ENCODE measurements around the gene RETN. TPM values are rescaled to one million over a fixed set of nuclear protein-coding genes. Genes with fewer than 3 reads are reported as not detected.

Gene RETN
- polyA plus RNA-seq, 3 donors, result 42.1 to 119 (median 60.0) TPM

GRCh38 chr19:7716762-7717161 is 47.9 kb downstream of the RETN start:
- H3K4me1 Mint-ChIP-seq, result peaks cover 37% of the 10 kb centered on the region
- intact Hi-C loops (cut with micrococcal nuclease), result no loop called here
- WGBS (ENCODE audit: insufficient coverage), result no CpG with 5 or more reads among the region's 1 CpG

GRCh38 chr19:7718668-7719067 is 49.8 kb downstream of the RETN start:
- H3K4me3 Mint-ChIP-seq, result no peak overlapping the region
- H3K4me3 ChIP-seq (replicated peaks in 1 of 3; ENCODE audit: low read depth in 2 of 3, low read length in 3 of 3), result no peak overlapping the region
- H3K27me3 Mint-ChIP-seq (ENCODE audit: low read depth in 3 of 3), result peaks cover 0 to 5% (median 3%) of the 10 kb centered on the region in 3 donors
- peaks cover 3 to 14% (median 9%) of the 10 kb centered on the region in 7 donors for H3K9me3 Mint-ChIP-seq
- no peaks in the 10 kb centered on the region for H3K36me3 ChIP-seq (replicated peaks in 1 of 2; ENCODE audit: control insufficient read depth in 1 of 2, insufficient read depth in 2 of 2, low read length in 2 of 2)
- H3K4me2 ChIP-seq (replicated peaks; ENCODE audit: extremely low read depth, low read length, poor library complexity, severe bottlenecking), result no peak overlapping the region
- peaks cover 38% of the 10 kb centered on the region for H3K4me1 Mint-ChIP-seq
- peak overlapping the region; percentile 50 for H2AFZ ChIP-seq (ENCODE audit: insufficient read depth, low read depth, low read length, poor library complexity, severe bottlenecking)
- peaks cover 26 to 31% of the 10 kb centered on the region in 2 donors for H3K4me1 ChIP-seq (ENCODE audit: control insufficient read depth in 1 of 2, insufficient read depth in 2 of 2, low read length in 2 of 2)
- 34% methylated on average over 5 of the region's 8 CpGs for WGBS (ENCODE audit: insufficient coverage)
- no peak overlapping the region for H3K27ac ChIP-seq (ENCODE audit: low read depth in 1 of 2, low read length in 2 of 2)
- no peaks in the 10 kb centered on the region for H3K79me2 ChIP-seq (ENCODE audit: insufficient read depth, low read length)
- no peaks in the 10 kb centered on the region for H4K20me1 ChIP-seq (ENCODE audit: insufficient read depth, low read length)
- DNase-seq, result no peak
- no peak for TF ChIP-seq CTCF (IDR thresholded peaks at IDR 0.05)
- peaks cover 6 to 7% of the 10 kb centered on the region in 2 donors for H3K9me3 ChIP-seq (replicated peaks in 1 of 2; ENCODE audit: control insufficient read depth in 1 of 2, insufficient read depth in 1 of 2, low read length in 2 of 2)
- no peak overlapping the region for H3K27ac Mint-ChIP-seq
- H3K9ac ChIP-seq (ENCODE audit: insufficient read depth, low read length, poor library complexity, severe bottlenecking), result no peak overlapping the region
- intact Hi-C loops (cut with micrococcal nuclease), result no loop called here
- H3K36me3 Mint-ChIP-seq, result peaks cover 0 to 7% of the 10 kb centered on the region in 2 donors
- H3K27me3 ChIP-seq (ENCODE audit: control insufficient read depth in 2 of 2, insufficient read depth in 2 of 2, low read length in 2 of 2), result no peaks in the 10 kb centered on the region

More at GRCh38 chr19:7716762-7717161, 47.9 kb downstream of the RETN start:
- Histone ChIP-seq H3K4me3 (replicated peaks in 1 of 3; ENCODE audit: low read depth in 2 of 3, low read length in 3 of 3) (no peak overlapping the region), H3K9ac (ENCODE audit: insufficient read depth, low read length, poor library complexity, severe bottlenecking) (no peak overlapping the region), H3K27ac (ENCODE audit: low read depth in 1 of 2, low read length in 2 of 2) (no peak overlapping the region), H3K27me3 (ENCODE audit: control insufficient read depth in 2 of 2, insufficient read depth in 2 of 2, low read length in 2 of 2) (no peaks in the 10 kb centered on the region), H3K79me2 (ENCODE audit: insufficient read depth, low read length) (no peaks in the 10 kb centered on the region), H3K4me2 (replicated peaks; ENCODE audit: extremely low read depth, low read length, poor library complexity, severe bottlenecking) (no peak overlapping the region), H3K4me1 (ENCODE audit: control insufficient read depth in 1 of 2, insufficient read depth in 2 of 2, low read length in 2 of 2) (peaks cover 39 to 44% of the 10 kb centered on the region in 2 donors), H4K20me1 (ENCODE audit: insufficient read depth, low read length) (no peaks in the 10 kb centered on the region), H3K9me3 (replicated peaks in 1 of 2; ENCODE audit: control insufficient read depth in 1 of 2, insufficient read depth in 1 of 2, low read length in 2 of 2) (peaks cover 6 to 7% of the 10 kb centered on the region in 2 donors), H2AFZ (ENCODE audit: insufficient read depth, low read depth, low read length, poor library complexity, severe bottlenecking) (no peak overlapping the region), H3K36me3 (replicated peaks in 1 of 2; ENCODE audit: control insufficient read depth in 1 of 2, insufficient read depth in 2 of 2, low read length in 2 of 2) (no peaks in the 10 kb centered on the region)
- TF ChIP-seq CTCF (IDR thresholded peaks at IDR 0.05), result no peak
- peaks cover 3 to 14% (median 9%) of the 10 kb centered on the region in 7 donors for H3K9me3 Mint-ChIP-seq
- peaks cover 0 to 7% of the 10 kb centered on the region in 2 donors for H3K36me3 Mint-ChIP-seq
- H3K27me3 Mint-ChIP-seq (ENCODE audit: low read depth in 3 of 3), result peaks cover 0 to 5% (median 0%) of the 10 kb centered on the region in 3 donors
- DNase-seq, result no peak
- no peak overlapping the region for H3K4me3 Mint-ChIP-seq
- H3K27ac Mint-ChIP-seq, result peak overlapping the region in 1 of 7 donors; percentile 8

Other genes starting within 250 kb of the RETN start
- 1 to 10 TPM in 2 of 3 donors, under 1 TPM in 1; 0.77 to 3.0 (median 1.4) TPM for gene PEX11G, start 180.0 kb upstream of the RETN start, polyA plus RNA-seq
- 1 to 10 TPM in 2 of 3 donors, under 1 TPM in 1; 0.41 to 8.6 (median 1.0) TPM for gene ZNF358, start 152.9 kb upstream of the RETN start, polyA plus RNA-seq
- 100 to 1,000 TPM in 1 of 3 donors, 10 to 100 TPM in 2; 32.8 to 133 (median 34.3) TPM for gene MCOLN1, start 146.4 kb upstream of the RETN start, polyA plus RNA-seq
- 100 to 1,000 TPM in 1 of 3 donors, 10 to 100 TPM in 2; 11.2 to 178 (median 14.4) TPM for gene PNPLA6, start 133.3 kb upstream of the RETN start, polyA plus RNA-seq
- gene CAMSAP3, start 73.2 kb upstream of the RETN start, polyA plus RNA-seq, result under 1 TPM in 1 of 3 donors, not detected in 2; 0.05 TPM
- 10 to 100 TPM in 1 of 3 donors, 1 to 10 TPM in 2; 4.6 to 55.7 (median 8.8) TPM for gene XAB2, start 39.5 kb upstream of the RETN start, polyA plus RNA-seq
- gene PET100, start 39.3 kb upstream of the RETN start, polyA plus RNA-seq, result 100 to 1,000 TPM in 2 of 3 donors, 10 to 100 TPM in 1; 64.6 to 386 (median 300) TPM
- gene PCP2, start 35.3 kb upstream of the RETN start, polyA plus RNA-seq, result 1 to 10 TPM in 1 of 3 donors, not detected in 2; 1.8 TPM
- gene STXBP2, start 31.9 kb upstream of the RETN start, polyA plus RNA-seq, result 100 to 1,000 TPM; 249 to 846 (median 327) TPM
- 100 to 1,000 TPM in 2 of 3 donors, 10 to 100 TPM in 1; 79.4 to 122 (median 104) TPM for gene MCEMP1, start 8.0 kb downstream of the RETN start, polyA plus RNA-seq
- gene TRAPPC5, start 11.8 kb downstream of the RETN start, polyA plus RNA-seq, result 100 to 1,000 TPM; 126 to 449 (median 414) TPM
- gene FCER2, start 33.1 kb downstream of the RETN start, polyA plus RNA-seq, result 1 to 10 TPM; 1.1 to 4.1 (median 2.1) TPM
- gene CLEC4G, start 63.1 kb downstream of the RETN start, polyA plus RNA-seq, result 1 to 10 TPM; 4.7 to 7.9 (median 7.1) TPM
- 1 to 10 TPM; 1.1 to 2.1 (median 1.8) TPM for gene CD209, start 78.5 kb downstream of the RETN start, polyA plus RNA-seq
- not detected for gene CLEC4M, start 94.2 kb downstream of the RETN start, polyA plus RNA-seq
- gene EVI5L, start 161.2 kb downstream of the RETN start, polyA plus RNA-seq, result 1 to 10 TPM in 2 of 3 donors, under 1 TPM in 1; 0.76 to 5.7 (median 1.3) TPM
- gene PRR36, start 205.3 kb downstream of the RETN start, polyA plus RNA-seq, result not detected
- not detected for gene LRRC8E, start 219.5 kb downstream of the RETN start, polyA plus RNA-seq
- 10 to 100 TPM in 1 of 3 donors, 1 to 10 TPM in 1, under 1 TPM in 1; 0.92 to 39.5 (median 1.5) TPM for gene MAP2K7, start 234.8 kb downstream of the RETN start, polyA plus RNA-seq
- not detected for gene TGFBR3L, start 245.8 kb downstream of the RETN start, polyA plus RNA-seq